ENCODE measurements around the gene MOCOS. TPM values are rescaled to one million over a fixed set of nuclear protein-coding genes. Genes with fewer than 3 reads are reported as not detected.

The MOCOS gene
- total and polyA plus RNA-seq, 10 donors, result 0.13 to 2.7 (median 0.53) TPM

DNA sequence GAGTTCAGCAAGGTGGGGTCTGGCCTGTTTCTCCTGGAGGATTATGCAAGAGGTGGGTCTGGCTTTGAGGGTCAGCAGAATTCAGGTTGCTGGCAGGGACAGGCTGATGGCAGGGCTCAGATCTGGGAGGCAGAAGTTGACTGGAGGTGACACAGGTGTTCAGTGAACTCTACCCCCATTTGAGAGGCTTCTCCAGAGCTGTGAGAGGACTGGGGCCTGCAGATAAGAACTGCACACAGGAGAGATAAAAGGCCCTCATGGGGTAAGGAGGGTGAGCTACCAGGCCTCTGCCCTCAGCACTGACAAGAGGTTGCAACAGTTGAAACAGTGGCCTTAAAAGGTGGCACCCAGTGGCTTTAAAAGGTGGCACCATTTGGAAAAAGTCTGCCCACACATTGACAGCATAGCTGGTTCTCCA is 13.1 kb downstream of the MOCOS start:
- intact Hi-C loops (cut with DNase I; ENCODE audit: low total_unique reads), result no loop called here
- no peak for DNase-seq

DNA sequence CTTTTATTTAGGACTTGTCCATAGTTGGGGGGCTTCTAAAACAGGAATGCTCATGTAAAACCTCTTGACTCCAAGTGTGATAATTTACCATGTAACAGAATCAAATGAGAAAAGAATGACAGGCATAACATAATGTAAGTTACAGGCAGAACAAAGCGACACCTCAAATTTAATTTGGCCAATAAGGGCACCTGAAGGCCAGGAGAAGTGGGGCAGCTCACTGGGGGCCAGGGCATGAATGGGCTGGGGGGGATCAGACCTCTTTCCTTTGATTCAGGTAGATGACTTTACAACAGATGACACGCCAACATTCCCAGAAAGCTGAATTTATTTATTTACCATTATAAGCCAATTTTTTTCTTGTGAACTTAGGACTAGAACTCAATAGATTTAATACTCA is 14.5 kb downstream of the MOCOS start:
- WGBS, 5 donors, result 87 to 93% (median 89%) methylated on average over 2 of the region's 2 CpGs

More for the DNA sequence above, 13.1 kb downstream of the MOCOS start:
- no peak overlapping the region for H3K27ac ChIP-seq
- no peaks in the 10 kb centered on the region for H3K4me1 ChIP-seq
- H3K36me3 ChIP-seq, result no peaks in the 10 kb centered on the region
- H3K4me3 ChIP-seq, result no peak overlapping the region
- TF ChIP-seq POLR2A (IDR thresholded peaks at IDR 0.05), result no peak
- TF ChIP-seq POLR2AphosphoS5 (IDR thresholded peaks at IDR 0.05), result no peak
- TF ChIP-seq, protein P1, sequence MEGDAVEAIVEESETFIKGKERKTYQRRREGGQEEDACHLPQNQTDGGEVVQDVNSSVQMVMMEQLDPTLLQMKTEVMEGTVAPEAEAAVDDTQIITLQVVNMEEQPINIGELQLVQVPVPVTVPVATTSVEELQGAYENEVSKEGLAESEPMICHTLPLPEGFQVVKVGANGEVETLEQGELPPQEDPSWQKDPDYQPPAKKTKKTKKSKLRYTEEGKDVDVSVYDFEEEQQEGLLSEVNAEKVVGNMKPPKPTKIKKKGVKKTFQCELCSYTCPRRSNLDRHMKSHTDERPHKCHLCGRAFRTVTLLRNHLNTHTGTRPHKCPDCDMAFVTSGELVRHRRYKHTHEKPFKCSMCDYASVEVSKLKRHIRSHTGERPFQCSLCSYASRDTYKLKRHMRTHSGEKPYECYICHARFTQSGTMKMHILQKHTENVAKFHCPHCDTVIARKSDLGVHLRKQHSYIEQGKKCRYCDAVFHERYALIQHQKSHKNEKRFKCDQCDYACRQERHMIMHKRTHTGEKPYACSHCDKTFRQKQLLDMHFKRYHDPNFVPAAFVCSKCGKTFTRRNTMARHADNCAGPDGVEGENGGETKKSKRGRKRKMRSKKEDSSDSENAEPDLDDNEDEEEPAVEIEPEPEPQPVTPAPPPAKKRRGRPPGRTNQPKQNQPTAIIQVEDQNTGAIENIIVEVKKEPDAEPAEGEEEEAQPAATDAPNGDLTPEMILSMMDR (IDR thresholded peaks at IDR 0.05 in 8 of 11, conservative IDR thresholded peaks at IDR 0.05 in 3 of 11), result no peak
- H3K9me3 ChIP-seq, result no peaks in the 10 kb centered on the region
- H3K27me3 ChIP-seq (replicated peaks in 1 of 7), result no peaks in the 10 kb centered on the region

DNA sequence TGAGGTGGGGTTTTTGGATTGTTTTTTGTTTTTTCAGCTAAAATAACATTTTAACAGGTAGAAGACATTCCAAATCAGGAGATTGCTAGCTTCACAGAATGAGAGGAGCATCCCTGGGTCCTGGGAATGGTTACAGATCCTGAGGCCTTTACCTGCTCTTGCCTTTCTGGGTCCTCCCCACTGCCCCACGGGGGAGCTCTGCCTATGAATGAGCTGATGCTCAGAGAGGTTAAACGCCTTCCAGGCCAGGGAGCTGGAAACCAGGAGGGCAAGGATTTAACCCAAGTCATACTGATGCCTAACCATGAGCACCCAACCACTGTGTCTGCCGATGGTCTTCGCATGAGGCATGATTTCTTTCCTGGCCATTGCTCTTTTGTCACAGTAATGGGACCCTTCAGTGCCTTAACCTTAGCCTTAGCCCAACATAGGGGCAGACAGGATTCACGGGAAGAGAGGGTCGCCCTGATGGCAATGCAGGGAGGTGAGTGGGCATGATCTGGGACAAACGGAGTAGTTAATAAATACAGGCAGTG is 16.1 kb downstream of the MOCOS start:
- WGBS, 5 donors, result 76 to 82% (median 80%) methylated on average over 7 of the region's 7 CpGs
- TF ChIP-seq, protein P1 (IDR thresholded peaks at IDR 0.05 in 8 of 11, conservative IDR thresholded peaks at IDR 0.05 in 3 of 11), result no peak
- TF ChIP-seq POLR2A (IDR thresholded peaks at IDR 0.05) (no peak), POLR2AphosphoS5 (IDR thresholded peaks at IDR 0.05) (no peak)

More for the DNA sequence above, 14.5 kb downstream of the MOCOS start:
- H3K4me1 ChIP-seq, result no peaks in the 10 kb centered on the region
- no peak overlapping the region for H3K27ac ChIP-seq
- intact Hi-C loops (cut with DNase I; ENCODE audit: low total_unique reads), result no loop called here
- no peaks in the 10 kb centered on the region for H3K36me3 ChIP-seq
- H3K27me3 ChIP-seq (replicated peaks in 1 of 7), result no peaks in the 10 kb centered on the region
- no peak overlapping the region for H3K4me3 ChIP-seq
- no peaks in the 10 kb centered on the region for H3K9me3 ChIP-seq
- TF ChIP-seq POLR2AphosphoS5 (IDR thresholded peaks at IDR 0.05), result no peak
- no peak for TF ChIP-seq POLR2A (IDR thresholded peaks at IDR 0.05)
- TF ChIP-seq, protein P1 (IDR thresholded peaks at IDR 0.05 in 8 of 11, conservative IDR thresholded peaks at IDR 0.05 in 3 of 11), result no peak
- no peak for DNase-seq

DNA sequence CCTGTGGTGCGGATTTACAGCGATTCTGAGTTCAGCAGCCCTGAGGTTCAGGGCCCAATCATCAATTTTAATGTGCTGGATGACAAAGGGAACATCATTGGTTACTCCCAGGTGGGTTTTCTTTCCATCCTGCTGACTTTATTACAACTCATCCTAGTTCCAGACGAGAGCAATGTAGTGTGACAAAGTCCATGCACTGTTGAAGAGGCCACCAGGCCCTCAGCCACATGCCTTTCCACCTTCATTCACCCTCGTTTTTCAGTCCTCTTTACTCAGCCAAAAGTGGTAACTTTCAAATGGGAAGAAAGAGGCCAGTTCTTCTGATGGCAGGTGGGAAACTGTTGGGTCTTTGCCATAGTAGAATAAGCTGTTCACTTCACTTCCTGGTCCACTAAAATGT is 17.9 kb downstream of the MOCOS start:
- Histone ChIP-seq H3K9me3 (peaks cover 0 to 11% (median 5%) of the 10 kb centered on the region in 8 donors), H3K4me1 (no peaks in the 10 kb centered on the region), H3K36me3 (no peaks in the 10 kb centered on the region), H3K27ac (no peak overlapping the region), H3K4me3 (no peak overlapping the region), H3K27me3 (replicated peaks in 1 of 7) (no peaks in the 10 kb centered on the region)
- WGBS, 5 donors, result 72 to 85% (median 80%) methylated on average over 4 of the region's 4 CpGs
- DNase-seq, result no peak
- intact Hi-C loops (cut with DNase I; ENCODE audit: low total_unique reads), result no loop called here
- TF ChIP-seq, protein P1 (IDR thresholded peaks at IDR 0.05 in 8 of 11, conservative IDR thresholded peaks at IDR 0.05 in 3 of 11), result no peak
- TF ChIP-seq POLR2AphosphoS5 (IDR thresholded peaks at IDR 0.05) (no peak), POLR2A (IDR thresholded peaks at IDR 0.05) (no peak)

More for the DNA sequence above, 16.1 kb downstream of the MOCOS start:
- intact Hi-C loops (cut with DNase I; ENCODE audit: low total_unique reads), result no loop called here
- H3K4me1 ChIP-seq, result no peaks in the 10 kb centered on the region
- peak; percentile 34 for DNase-seq
- H3K4me3 ChIP-seq, result no peak overlapping the region
- no peaks in the 10 kb centered on the region for H3K36me3 ChIP-seq
- H3K9me3 ChIP-seq, result peaks cover 0 to 9% (median 5%) of the 10 kb centered on the region in 8 donors
- no peak overlapping the region for H3K27ac ChIP-seq
- H3K27me3 ChIP-seq (replicated peaks in 1 of 7), result no peaks in the 10 kb centered on the region
